SHP77 treated with DMSO at 0.1 percent for 48 hours (cell line): ENCODE data around the gene C20orf141.
"Not testable (repeated sequence)": the region's sequence is repeated elsewhere in the genome, so short reads cannot be mapped to it uniquely, and the experiment has no call there.

Experiments used
- DNase-seq: peaks from one replicate; lab custom pipeline; 2025; lab: John Stamatoyannopoulos, UW

The C20orf141 gene

GRCh38 chr20:2799688-2800520 lies 14.9 kb upstream of the C20orf141 start:
- no peak for DNase-seq

- no peak for DNase-seq
Observed at GRCh38 chr20:2800521-2801285, 14.1 kb upstream of the C20orf141 start, which contains the start of gene CPXM1. Gene CPXM1, minus strand, starts transcription at chr20:2800627. Its CDS starts 55 bp downstream, at chr20:2800572.

GRCh38 chr20:2801286-2801728 lies 13.5 kb upstream of the C20orf141 start:
- DNase-seq, result no peak

GRCh38 chr20:2804041-2804828 lies 10.6 kb upstream of the C20orf141 start:
- DNase-seq, result no peak

- no peak for DNase-seq
Observed at GRCh38 chr20:2804852-2805688, 9.7 kb upstream of the C20orf141 start.

GRCh38 chr20:2805689-2806350 lies 9.0 kb upstream of the C20orf141 start:
- no peak for DNase-seq

- DNase-seq, result no peak
Observed at GRCh38 chr20:2806351-2806701, 8.5 kb upstream of the C20orf141 start.

- no peak for DNase-seq
Observed at GRCh38 chr20:2807019-2807418, 7.8 kb upstream of the C20orf141 start.

GRCh38 chr20:2807929-2808328 lies 6.9 kb upstream of the C20orf141 start:
- DNase-seq, result not testable (repeated sequence)

- no peak for DNase-seq
Observed at GRCh38 chr20:2809690-2810089, 5.1 kb upstream of the C20orf141 start.

GRCh38 chr20:2812189-2812588 lies 2.6 kb upstream of the C20orf141 start:
- no peak for DNase-seq

GRCh38 chr20:2814076-2814475 lies 711 bp upstream of the C20orf141 start:
- no peak for DNase-seq

- DNase-seq, result no peak
Observed at GRCh38 chr20:2815242-2815900, 584 bp downstream of the C20orf141 start.

GRCh38 chr20:2816030-2816582 lies 1.3 kb downstream of the C20orf141 start, which contains the start of gene TMEM239:
Gene TMEM239, plus strand, starts transcription at chr20:2816364. Its CDS starts 191 bp downstream, at chr20:2816555.
- DNase-seq, result no peak

GRCh38 chr20:2816583-2817340 lies 2.0 kb downstream of the C20orf141 start:
- DNase-seq, result no peak

- DNase-seq, result no peak
Observed at GRCh38 chr20:2817341-2817726, 2.5 kb downstream of the C20orf141 start.

GRCh38 chr20:2817891-2818595 lies 3.3 kb downstream of the C20orf141 start:
- DNase-seq, result no peak

- DNase-seq, result no peak
Observed at GRCh38 chr20:2820084-2820895, 5.5 kb downstream of the C20orf141 start.
